Kidney (tissue), 14 donors: ENCODE measurements around the gene POU3F3. TPM values are rescaled to one million over a fixed set of nuclear protein-coding genes. Genes with fewer than 3 reads are reported as not detected.

Experiments
- DNase-seq, 5 donors: peaks; one replicate each; pipeline ENCODE4 v3.0.0-alpha.2; 2013 to 2020
- FAIRE-seq: peaks from 2 replicates; lab custom pipeline; 2012; peaks lifted over from hg19 to GRCh38; lab: Jason Lieb, UNC
- H3K27ac ChIP-seq, 2 donors: one replicate each; pipeline ENCODE4 v1.7.0; 2013; ENCODE audit warnings: low read depth in 2 of 2, low read length in 2 of 2, inconsistent platforms in 1 of 2
- H3K27me3 ChIP-seq: one replicate; pipeline ENCODE4 v1.7.1; 2013; ENCODE audit warnings: low read length, inconsistent platforms; ENCODE audit not compliant: control insufficient read depth, insufficient read depth
- H3K36me3 ChIP-seq, 3 donors: one replicate each; pipeline versions ENCODE4 v1.7.0 to v1.7.1; 2013; ENCODE audit warnings: low read length in 3 of 3, control low read depth in 1 of 3, inconsistent platforms in 1 of 3; ENCODE audit not compliant: insufficient read depth in 3 of 3, control insufficient read depth in 2 of 3
- H3K4me1 ChIP-seq, 3 donors: one replicate each; pipeline versions ENCODE4 v1.7.0 to v1.7.1; 2013; ENCODE audit warnings: low read length in 3 of 3, inconsistent platforms in 1 of 3, low read depth in 1 of 3; ENCODE audit not compliant: control insufficient read depth in 2 of 3, insufficient read depth in 2 of 3
- H3K4me3 ChIP-seq, 3 donors: one replicate each; pipeline versions ENCODE4 v1.7.0 to v1.8.1; 2013; ENCODE audit warnings: low read length in 3 of 3, control low read depth in 1 of 3, inconsistent platforms in 1 of 3
- H3K9ac ChIP-seq, 3 donors: one replicate each; pipeline versions ENCODE4 v1.7.0 to v1.7.1; 2013; ENCODE audit warnings: low read length in 3 of 3, control low read depth in 1 of 3, inconsistent platforms in 1 of 3
- H3K9me3 ChIP-seq, 3 donors: one replicate each; pipeline versions ENCODE4 v1.7.0 to v1.7.1; 2013; ENCODE audit warnings: low read length in 3 of 3, control low read depth in 1 of 3, inconsistent platforms in 1 of 3; ENCODE audit not compliant: control insufficient read depth in 2 of 3, insufficient read depth in 1 of 3
- intact Hi-C: fragments of 100-400 bp; cut with DNase I; formaldehyde crosslinking; loops from one replicate; pipeline ENCODE4 v1.11.1; 2022
- polyA plus RNA-seq: library from polyadenylated mRNA; stranded (reverse); fragments of 350-450 nt; fragmentation: Illumina TruSeq; extraction: RNeasy Lipid Tissue Mini Kit (QIAGEN cat#74804); gene quantifications from one replicate; pipeline ENCODE4 v1.2.3, GENCODE V29; 2014; ENCODE audit warnings: low read depth, low replicate concordance; ENCODE audit not compliant: insufficient read depth
- total RNA-seq: library from RNA; stranded (reverse); fragmentation: NEBNext Ultra II Directional; extraction: Animal tissue kit (Norgen Biotek cat#: 25700); gene quantifications from one replicate; pipeline ENCODE4 v1.2.1, GENCODE V29; 2021
- TF ChIP-seq, protein P1 (sequence below): IDR thresholded peaks from 3 replicates; pipeline ENCODE4 v1.5.1; 2012; ENCODE audit warnings: mild to moderate bottlenecking, moderate library complexity, borderline replicate concordance; ENCODE audit not compliant: insufficient read depth; ENCODE audit errors: extremely low read depth
- donor health status: control.
- donor health status: control.
- donor health status: control.
- donor health status: control.
- donor health status: control.
- donor health status: DM: yes; HTN: yes; CAD: no.
- donor health status: Normal renal cell carcinoma (clear cell type).

Gene POU3F3
- total and polyA plus RNA-seq, 2 donors from 2014 or later: 31.4 to 118 TPM

DNA sequence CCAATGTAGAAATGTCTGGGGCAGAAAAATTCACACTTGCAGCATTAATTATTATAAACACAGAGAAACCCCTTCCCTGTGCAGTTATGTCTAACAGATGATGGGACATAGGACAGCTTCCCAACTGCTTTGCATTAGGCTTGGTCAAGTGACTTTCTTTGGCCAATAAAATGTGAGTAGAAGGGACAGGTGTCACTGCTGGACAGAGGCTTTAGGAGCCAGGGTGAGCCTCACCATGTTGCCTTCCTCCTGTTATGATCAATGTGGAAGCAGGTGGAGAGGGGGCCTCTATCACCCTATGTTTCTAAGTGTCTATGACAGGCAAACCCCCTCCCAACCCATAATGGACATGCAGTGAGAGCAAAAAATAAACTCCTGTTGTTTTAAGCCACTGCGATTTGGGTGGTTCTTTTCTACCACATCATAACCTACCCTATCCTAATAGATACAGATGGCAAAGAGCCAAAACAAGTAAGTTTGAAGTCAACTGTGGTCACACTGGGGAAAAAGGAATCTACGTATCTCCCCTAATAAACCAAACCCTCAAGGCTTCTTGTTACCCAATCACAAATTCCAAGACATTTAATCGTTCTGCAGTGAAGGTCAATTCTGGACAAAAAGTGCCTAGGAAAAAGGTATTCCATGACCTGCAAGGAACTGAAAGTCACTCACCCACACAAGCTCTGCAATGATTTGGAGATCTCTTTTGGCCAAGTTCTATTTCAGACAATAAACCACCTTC lies 28.6 kb upstream of the POU3F3 start:
- intact Hi-C loops: no loop called here
- Histone ChIP-seq H3K9ac (no peak overlapping the region), H3K36me3 (peaks cover 0 to 3% (median 0%) of the 10 kb centered on the region in 3 donors), H3K27ac (no peak overlapping the region), H3K9me3 (no peaks in the 10 kb centered on the region), H3K4me1 (no peaks in the 10 kb centered on the region), H3K4me3 (no peak overlapping the region), H3K27me3 (no peaks in the 10 kb centered on the region)
- FAIRE-seq (no peak), DNase-seq (no peak)
- TF ChIP-seq, protein P1, sequence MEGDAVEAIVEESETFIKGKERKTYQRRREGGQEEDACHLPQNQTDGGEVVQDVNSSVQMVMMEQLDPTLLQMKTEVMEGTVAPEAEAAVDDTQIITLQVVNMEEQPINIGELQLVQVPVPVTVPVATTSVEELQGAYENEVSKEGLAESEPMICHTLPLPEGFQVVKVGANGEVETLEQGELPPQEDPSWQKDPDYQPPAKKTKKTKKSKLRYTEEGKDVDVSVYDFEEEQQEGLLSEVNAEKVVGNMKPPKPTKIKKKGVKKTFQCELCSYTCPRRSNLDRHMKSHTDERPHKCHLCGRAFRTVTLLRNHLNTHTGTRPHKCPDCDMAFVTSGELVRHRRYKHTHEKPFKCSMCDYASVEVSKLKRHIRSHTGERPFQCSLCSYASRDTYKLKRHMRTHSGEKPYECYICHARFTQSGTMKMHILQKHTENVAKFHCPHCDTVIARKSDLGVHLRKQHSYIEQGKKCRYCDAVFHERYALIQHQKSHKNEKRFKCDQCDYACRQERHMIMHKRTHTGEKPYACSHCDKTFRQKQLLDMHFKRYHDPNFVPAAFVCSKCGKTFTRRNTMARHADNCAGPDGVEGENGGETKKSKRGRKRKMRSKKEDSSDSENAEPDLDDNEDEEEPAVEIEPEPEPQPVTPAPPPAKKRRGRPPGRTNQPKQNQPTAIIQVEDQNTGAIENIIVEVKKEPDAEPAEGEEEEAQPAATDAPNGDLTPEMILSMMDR: no peak

DNA sequence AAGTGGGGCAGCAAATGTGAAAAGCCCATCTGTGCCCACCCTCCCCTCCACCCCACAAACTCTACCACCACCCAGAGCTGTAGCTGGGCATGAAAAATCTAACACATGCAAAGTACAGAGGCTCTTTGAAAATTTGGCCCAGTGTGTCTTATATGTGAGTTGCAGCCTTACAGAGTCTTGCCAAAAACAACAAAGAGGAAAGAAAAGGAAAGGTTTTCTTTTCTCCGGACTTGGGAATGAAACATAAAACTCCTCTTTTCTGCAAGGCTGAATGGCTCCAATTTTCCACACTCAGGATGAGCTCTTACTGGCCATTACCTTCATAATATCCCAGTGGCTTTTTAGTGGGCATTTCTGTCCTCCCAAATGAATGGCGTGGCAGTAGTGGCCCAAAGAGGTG lies 27.9 kb upstream of the POU3F3 start:
- no peaks in the 10 kb centered on the region for H3K9me3 ChIP-seq
- H3K27me3 ChIP-seq: no peaks in the 10 kb centered on the region
- FAIRE-seq (no peak), DNase-seq (no peak)
- H3K4me1 ChIP-seq: no peaks in the 10 kb centered on the region
- H3K27ac ChIP-seq: no peak overlapping the region
- intact Hi-C loops: no loop called here
- H3K4me3 ChIP-seq: no peak overlapping the region
- TF ChIP-seq, protein P1: no peak
- peaks cover 0 to 3% (median 0%) of the 10 kb centered on the region in 3 donors for H3K36me3 ChIP-seq
- no peak overlapping the region for H3K9ac ChIP-seq

DNA sequence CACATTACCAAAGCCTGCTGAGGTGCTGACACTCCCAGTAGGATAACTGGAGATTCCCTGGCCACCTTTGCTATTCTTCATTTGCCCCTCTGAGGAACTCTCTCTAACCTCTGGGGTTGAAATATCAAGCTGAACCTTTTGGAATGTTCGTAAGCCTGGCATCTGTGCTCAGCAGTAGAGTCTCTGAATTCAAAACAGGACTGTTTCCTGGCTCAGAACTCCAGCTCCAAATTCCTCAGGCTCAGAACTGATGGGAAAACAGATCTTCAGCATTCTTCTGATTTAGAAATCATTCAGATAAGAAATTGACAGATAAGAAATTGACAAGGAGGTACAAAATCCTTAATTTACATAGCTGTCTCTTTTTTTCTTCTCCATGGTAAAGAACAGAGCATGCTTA lies 22.2 kb upstream of the POU3F3 start:
- Histone ChIP-seq H3K27ac (no peak overlapping the region), H3K36me3 (no peaks in the 10 kb centered on the region), H3K9ac (no peak overlapping the region), H3K27me3 (no peaks in the 10 kb centered on the region), H3K4me1 (peaks cover 0 to 20% (median 3%) of the 10 kb centered on the region in 3 donors), H3K9me3 (no peaks in the 10 kb centered on the region), H3K4me3 (no peak overlapping the region)
- intact Hi-C loops: no loop called here
- FAIRE-seq (no peak), DNase-seq (no peak)
- TF ChIP-seq, protein P1: no peak
